SK-N-SH (cell line): Measurements from ENCODE around the gene ERCC6L. TPM values are rescaled to one million over a fixed set of nuclear protein-coding genes. Genes with fewer than 3 reads are reported as not detected.
A peak's percentile ranks its signal among the peaks of the same experiment; 100 is the strongest.

Experiments used
- CTCF ChIA-PET: fragments of 300-600, 350-600 bp; formaldehyde crosslinking; extraction: SDS; loops from one replicate; lab custom pipeline; 2021; lab: Yijun Ruan, JAX
- POLR2A ChIA-PET: fragments of 350-600 bp; sonication (Branson Sonifier 250); formaldehyde crosslinking; extraction: SDS; loops from one replicate; lab custom pipeline; 2020; ENCODE audit warnings: antibody characterized with exemption, inconsistent platforms; lab: Yijun Ruan, JAX
- DNase-seq: peaks from one replicate; pipeline ENCODE4 v3.0.0; 2012
- H2AFZ ChIP-seq: fragments of 200-600 bp; sonication (generic); 2 replicates; pipeline ENCODE4 v1.8.1; 2016; ENCODE audit warnings: antibody characterized with exemption, mild to moderate bottlenecking, low read depth
- H3F3A ChIP-seq: fragments of 200-600 bp; sonication (generic); replicated peaks from 2 replicates; pipeline ENCODE3; 2016; ENCODE audit warnings: antibody characterized with exemption, mild to moderate bottlenecking; ENCODE audit not compliant: insufficient read depth
- H3K27ac ChIP-seq, 2 experiments: fragments of 200-500 bp in 1 of 2; fragments of 200-600 bp in 1 of 2; sonication (Bioruptor generic) in 1 of 2; sonication (generic), shearing (Covaris generic) in 1 of 2; 2 replicates each; pipeline versions ENCODE4 v1.5.1 to v1.6.1; 2014 to 2016; ENCODE audit warnings: low read depth in 2 of 2, inconsistent platforms in 1 of 2, low read length in 1 of 2, mild to moderate bottlenecking in 1 of 2, mixed read lengths in 1 of 2
- H3K27me3 ChIP-seq: fragments of 200-600 bp; sonication (generic), shearing (Covaris generic); 2 replicates; pipeline ENCODE4 v1.6.1; 2016; ENCODE audit warnings: mixed run types; ENCODE audit not compliant: insufficient read depth
- H3K36me3 ChIP-seq, 2 experiments: fragments of 200-500 bp in 1 of 2; fragments of 200-600 bp in 1 of 2; sonication (Bioruptor generic) in 1 of 2; sonication (generic) in 1 of 2; replicated peaks in 1 of 2; 2 replicates each; pipeline versions ENCODE3 to v1.5.1; 2014 to 2016; ENCODE audit warnings: low read length in 1 of 2, mild to moderate bottlenecking in 1 of 2; ENCODE audit not compliant: insufficient read depth in 2 of 2, control insufficient read depth in 1 of 2
- H3K4me1 ChIP-seq, 2 experiments: fragments of 200-500 bp in 1 of 2; fragments of 200-600 bp in 1 of 2; sonication (Bioruptor generic) in 1 of 2; sonication (generic), shearing (Covaris generic) in 1 of 2; 2 replicates each; pipeline versions ENCODE4 v1.5.1 to v1.6.1; 2014 to 2016; ENCODE audit warnings: low read depth in 1 of 2, low read length in 1 of 2, mixed run types in 1 of 2; ENCODE audit not compliant: insufficient read depth in 2 of 2, control insufficient read depth in 1 of 2
- H3K4me2 ChIP-seq: fragments of 200-600 bp; sonication (generic), shearing (Covaris generic); 2 replicates; pipeline ENCODE4 v1.6.1; 2017; ENCODE audit warnings: mixed run types
- H3K4me3 ChIP-seq, 2 experiments: fragments of 200-500 bp in 1 of 2; fragments of 200-600 bp in 1 of 2; sonication (Bioruptor generic) in 1 of 2; sonication (generic), shearing (Covaris generic) in 1 of 2; 2 replicates each; pipeline versions ENCODE4 v1.5.1 to v1.8.1; 2014 to 2016; ENCODE audit warnings: low read depth in 2 of 2, inconsistent platforms in 1 of 2, low read length in 1 of 2, mild to moderate bottlenecking in 1 of 2, mixed read lengths in 1 of 2, moderate library complexity in 1 of 2
- H3K79me2 ChIP-seq: fragments of 200-600 bp; sonication (generic); 2 replicates; pipeline ENCODE4 v1.8.1; 2017; ENCODE audit warnings: mild to moderate bottlenecking; ENCODE audit not compliant: insufficient read depth
- H3K9ac ChIP-seq: fragments of 200-600 bp; sonication (generic); 2 replicates; pipeline ENCODE4 v1.6.1; 2017; ENCODE audit warnings: mixed run types
- H3K9me2 ChIP-seq: fragments of 200-600 bp; sonication (generic); 2 replicates; pipeline ENCODE4 v1.6.1; 2017; ENCODE audit warnings: mixed run types
- H3K9me3 ChIP-seq: fragments of 200-600 bp; sonication (generic); 2 replicates; pipeline ENCODE4 v1.6.1; 2017; ENCODE audit warnings: mixed run types, mild to moderate bottlenecking, moderate library complexity
- H4K20me1 ChIP-seq: fragments of 200-600 bp; sonication (generic); 2 replicates; pipeline ENCODE4 v1.6.1; 2017; ENCODE audit warnings: mild to moderate bottlenecking, mixed run types; ENCODE audit not compliant: insufficient read depth
- ELF1 ChIP-seq: IDR thresholded peaks from 2 replicates; pipeline ENCODE4 v1.4.0; 2012
- EP300 ChIP-seq, 2 experiments: IDR thresholded peaks; 2 replicates each; pipeline versions ENCODE4 v1.4.0 to v1.6.1; 2012; ENCODE audit warnings: borderline replicate concordance in 1 of 2, low read depth in 1 of 2, low read length in 1 of 2
- EZH2phosphoT487 ChIP-seq: fragments of 200-600 bp; sonication (generic); IDR thresholded peaks from 2 replicates; pipeline ENCODE4 v1.6.1; 2017; ENCODE audit warnings: low read depth, mixed run types, mild to moderate bottlenecking, antibody characterized with exemption, moderate library complexity, borderline replicate concordance
- FOSL2 ChIP-seq: IDR thresholded peaks from 2 replicates; pipeline ENCODE4 v1.4.0; 2012; ENCODE audit warnings: low read depth, mild to moderate bottlenecking, moderate library complexity, borderline replicate concordance
- FOXJ3 ChIP-seq: sonication (generic); formaldehyde crosslinking; IDR thresholded peaks from 2 replicates; pipeline ENCODE4 v1.5.1; 2020; ENCODE audit warnings: mild to moderate bottlenecking, missing genetic modification reagents
- GABPA ChIP-seq: IDR thresholded peaks from 2 replicates; pipeline ENCODE4 v1.4.0; 2012; ENCODE audit warnings: low read depth, mild to moderate bottlenecking
- RAD21 ChIP-seq: IDR thresholded peaks from 2 replicates; pipeline ENCODE4 v1.6.1; 2012; ENCODE audit warnings: mild to moderate bottlenecking, low read length
- RXRA ChIP-seq: IDR thresholded peaks from 2 replicates; pipeline ENCODE4 v1.4.0; 2012; ENCODE audit warnings: low read depth, mild to moderate bottlenecking, borderline replicate concordance
- SIN3A ChIP-seq: IDR thresholded peaks from 2 replicates; pipeline ENCODE4 v1.6.1; 2012; ENCODE audit warnings: low read depth, mild to moderate bottlenecking, low read length, moderate library complexity, borderline replicate concordance
- TEAD4 ChIP-seq: IDR thresholded peaks from 2 replicates; pipeline ENCODE4 v1.4.0; 2012; ENCODE audit warnings: mild to moderate bottlenecking, borderline replicate concordance; ENCODE audit not compliant: insufficient read depth
- ZBTB33 ChIP-seq: IDR thresholded peaks from 2 replicates; pipeline ENCODE4 v1.4.0; 2012; ENCODE audit warnings: low read depth, borderline replicate concordance
- WGBS: methylation state at CpG from one replicate; pipeline ENCODE4 v1.1.6; 2017; ENCODE audit warnings: low lambda C conversion rate; 5-methylcytosine and 5-hydroxymethylcytosine counted together
- polyA plus RNA-seq, 3 experiments: library from polyadenylated mRNA; depleted of rRNA; stranded (reverse); fragments of >200 nt; gene quantifications; 2 replicates each; pipeline ENCODE4 v1.2.3, GENCODE V29; 2012
- TF ChIP-seq, protein P1 (sequence below): IDR thresholded peaks from 2 replicates; pipeline ENCODE4 v1.4.0; 2012; ENCODE audit warnings: low read depth, borderline replicate concordance
- TF ChIP-seq, protein P2 (sequence below): fragments of 200-600 bp; sonication (generic); IDR thresholded peaks from 2 replicates; pipeline ENCODE4 v1.6.1; 2017; ENCODE audit warnings: antibody characterized with exemption, mild to moderate bottlenecking, moderate library complexity

ERCC6L gene
- polyA plus RNA-seq, 1 of the 3 experiments (the other 2 are of a cell fraction), result 1.5 TPM

GRCh38 chrX:72271812-72272211 lies 33.0 kb upstream of the ERCC6L start:
- H3F3A ChIP-seq, result peaks cover 84% of the 10 kb centered on the region
- H3K27ac ChIP-seq, result peak overlapping the region in 1 of 2 experiments; percentile 75; a peak in 1 of 4 replicates
- H3K9ac ChIP-seq, result no peak overlapping the region
- no peaks in the 10 kb centered on the region for H3K9me2 ChIP-seq
- H2AFZ ChIP-seq, result no peak overlapping the region
- no peak for DNase-seq
- peaks cover 50% of the 10 kb centered on the region for H3K79me2 ChIP-seq
- H3K4me3 ChIP-seq, result no peak overlapping the region
- 0 out of 2 replicates have a peak overlapping the region, but pooled peaks have one; percentile 35 for H3K4me2 ChIP-seq
- TF ChIP-seq FOXJ3 (CRISPR knock-in tag) (no peak), EZH2phosphoT487 (no peak), ELF1 (no peak), RAD21 (no peak), SIN3A (no peak), GABPA (no peak), ZBTB33 (no peak), TEAD4 (no peak), FOSL2 (no peak), RXRA (no peak), EP300 (IDR thresholded peaks at IDR 0.05; ENCODE audit: borderline replicate concordance in 1 of 2, low read depth in 1 of 2, low read length in 1 of 2) (no peak)
- TF ChIP-seq, protein P1, sequence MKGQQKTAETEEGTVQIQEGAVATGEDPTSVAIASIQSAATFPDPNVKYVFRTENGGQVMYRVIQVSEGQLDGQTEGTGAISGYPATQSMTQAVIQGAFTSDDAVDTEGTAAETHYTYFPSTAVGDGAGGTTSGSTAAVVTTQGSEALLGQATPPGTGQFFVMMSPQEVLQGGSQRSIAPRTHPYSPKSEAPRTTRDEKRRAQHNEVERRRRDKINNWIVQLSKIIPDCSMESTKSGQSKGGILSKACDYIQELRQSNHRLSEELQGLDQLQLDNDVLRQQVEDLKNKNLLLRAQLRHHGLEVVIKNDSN, result no peak
- TF ChIP-seq, protein P2, sequence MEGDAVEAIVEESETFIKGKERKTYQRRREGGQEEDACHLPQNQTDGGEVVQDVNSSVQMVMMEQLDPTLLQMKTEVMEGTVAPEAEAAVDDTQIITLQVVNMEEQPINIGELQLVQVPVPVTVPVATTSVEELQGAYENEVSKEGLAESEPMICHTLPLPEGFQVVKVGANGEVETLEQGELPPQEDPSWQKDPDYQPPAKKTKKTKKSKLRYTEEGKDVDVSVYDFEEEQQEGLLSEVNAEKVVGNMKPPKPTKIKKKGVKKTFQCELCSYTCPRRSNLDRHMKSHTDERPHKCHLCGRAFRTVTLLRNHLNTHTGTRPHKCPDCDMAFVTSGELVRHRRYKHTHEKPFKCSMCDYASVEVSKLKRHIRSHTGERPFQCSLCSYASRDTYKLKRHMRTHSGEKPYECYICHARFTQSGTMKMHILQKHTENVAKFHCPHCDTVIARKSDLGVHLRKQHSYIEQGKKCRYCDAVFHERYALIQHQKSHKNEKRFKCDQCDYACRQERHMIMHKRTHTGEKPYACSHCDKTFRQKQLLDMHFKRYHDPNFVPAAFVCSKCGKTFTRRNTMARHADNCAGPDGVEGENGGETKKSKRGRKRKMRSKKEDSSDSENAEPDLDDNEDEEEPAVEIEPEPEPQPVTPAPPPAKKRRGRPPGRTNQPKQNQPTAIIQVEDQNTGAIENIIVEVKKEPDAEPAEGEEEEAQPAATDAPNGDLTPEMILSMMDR, result no peak
- H4K20me1 ChIP-seq, result peaks cover 76% of the 10 kb centered on the region
- 79% methylated on average over 3 of the region's 3 CpGs for WGBS
- ChIA-PET CTCF (interaction anchor here (1.0 kb wide), 1 partner anchor 384 kb away, joined by 3 read pairs; no protein-coding TSS in a partner anchor), POLR2A (no interaction called here)
- no peaks in the 10 kb centered on the region for H3K9me3 ChIP-seq
- H3K4me1 ChIP-seq, result peaks cover 30 to 56% of the 10 kb centered on the region in 2 experiments
- peaks cover 68 to 77% of the 10 kb centered on the region in 2 experiments for H3K36me3 ChIP-seq
- no peaks in the 10 kb centered on the region for H3K27me3 ChIP-seq
